Left ventricle myocardium inferior (tissue), 1 donor: ENCODE data around the gene PLP1. TPM values are rescaled to one million over a fixed set of nuclear protein-coding genes. Genes with fewer than 3 reads are reported as not detected.
"Not testable (repeated sequence)": the region's sequence is repeated elsewhere in the genome, so short reads cannot be mapped to it uniquely, and the experiment has no call there.

Experiments used
- DNase-seq: peaks from one replicate; pipeline ENCODE4 v3.0.0-alpha.2; 2020
- H3K27ac ChIP-seq: fragments of 200-600 bp; replicated peaks from 2 replicates; pipeline ENCODE4 v1.8.0; 2021
- H3K27me3 ChIP-seq: fragments of 200-600 bp; 2 replicates; pipeline ENCODE4 v1.8.0; 2021; ENCODE audit warnings: low read depth
- H3K36me3 ChIP-seq: fragments of 200-600 bp; 2 replicates; pipeline ENCODE4 v1.8.0; 2021
- H3K4me1 ChIP-seq: fragments of 200-600 bp; 2 replicates; pipeline ENCODE4 v1.8.0; 2021
- H3K4me3 ChIP-seq: fragments of 200-600 bp; 2 replicates; pipeline ENCODE4 v1.8.0; 2021; ENCODE audit warnings: mild to moderate bottlenecking, moderate library complexity
- H3K9me3 ChIP-seq: fragments of 200-600 bp; replicated peaks from 2 replicates; pipeline ENCODE4 v1.8.0; 2021
- intact Hi-C: fragments of 100-400 bp; cut with micrococcal nuclease; formaldehyde crosslinking; loops from one replicate; pipeline ENCODE4 v1.11.0; 2022
- total RNA-seq: library from RNA; stranded (reverse); fragmentation: NEBNext Ultra II Directional; extraction: Animal tissue kit (Norgen Biotek cat#: 25700); gene quantifications from one replicate; pipeline ENCODE4 v1.2.1, GENCODE V29; 2021
- TF ChIP-seq, protein P1 (sequence below): fragments of 200-600 bp; IDR thresholded peaks from 2 replicates; pipeline ENCODE4 v1.8.0; 2021; ENCODE audit warnings: antibody characterized with exemption, mild to moderate bottlenecking, borderline replicate concordance
- donor health status: DM: no; HTN: yes; CAD: no; lungs with severe emphysema.

The PLP1 gene
- total RNA-seq, 1 donor from 2014 or later: 7.0 TPM

- H3K4me3 ChIP-seq: no peak overlapping the region
- no peaks in the 10 kb centered on the region for H3K27me3 ChIP-seq
- no peaks in the 10 kb centered on the region for H3K9me3 ChIP-seq
- no peak overlapping the region for H3K27ac ChIP-seq
- no peaks in the 10 kb centered on the region for H3K36me3 ChIP-seq
- no peak for DNase-seq
- TF ChIP-seq, protein P1, sequence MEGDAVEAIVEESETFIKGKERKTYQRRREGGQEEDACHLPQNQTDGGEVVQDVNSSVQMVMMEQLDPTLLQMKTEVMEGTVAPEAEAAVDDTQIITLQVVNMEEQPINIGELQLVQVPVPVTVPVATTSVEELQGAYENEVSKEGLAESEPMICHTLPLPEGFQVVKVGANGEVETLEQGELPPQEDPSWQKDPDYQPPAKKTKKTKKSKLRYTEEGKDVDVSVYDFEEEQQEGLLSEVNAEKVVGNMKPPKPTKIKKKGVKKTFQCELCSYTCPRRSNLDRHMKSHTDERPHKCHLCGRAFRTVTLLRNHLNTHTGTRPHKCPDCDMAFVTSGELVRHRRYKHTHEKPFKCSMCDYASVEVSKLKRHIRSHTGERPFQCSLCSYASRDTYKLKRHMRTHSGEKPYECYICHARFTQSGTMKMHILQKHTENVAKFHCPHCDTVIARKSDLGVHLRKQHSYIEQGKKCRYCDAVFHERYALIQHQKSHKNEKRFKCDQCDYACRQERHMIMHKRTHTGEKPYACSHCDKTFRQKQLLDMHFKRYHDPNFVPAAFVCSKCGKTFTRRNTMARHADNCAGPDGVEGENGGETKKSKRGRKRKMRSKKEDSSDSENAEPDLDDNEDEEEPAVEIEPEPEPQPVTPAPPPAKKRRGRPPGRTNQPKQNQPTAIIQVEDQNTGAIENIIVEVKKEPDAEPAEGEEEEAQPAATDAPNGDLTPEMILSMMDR: no peak
- intact Hi-C loops: no loop called here
- H3K4me1 ChIP-seq: no peaks in the 10 kb centered on the region
Observed at GRCh38 chrX:103747163-103747562, 29.5 kb upstream of the PLP1 start.

DNA sequence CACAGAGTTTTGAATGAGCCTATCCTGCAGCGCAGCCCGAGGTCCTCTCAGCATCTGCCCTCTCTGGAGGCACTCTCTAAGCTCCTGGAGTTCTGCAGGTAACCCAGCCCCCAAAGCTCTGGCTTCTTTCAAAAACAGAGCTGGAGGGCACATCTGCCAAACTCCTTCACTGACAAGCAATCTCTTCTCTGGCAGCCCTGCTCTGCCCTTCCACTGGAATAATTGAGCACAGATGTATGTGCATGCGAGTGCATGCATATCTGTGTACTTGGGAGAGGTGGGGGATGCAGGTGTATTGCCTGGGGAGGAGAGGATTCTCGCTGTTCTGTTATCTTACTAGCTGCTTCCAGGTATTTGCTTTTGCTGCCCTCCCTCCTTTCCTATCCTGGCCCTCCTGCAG lies 22.2 kb upstream of the PLP1 start:
- H3K36me3 ChIP-seq: no peaks in the 10 kb centered on the region
- H3K9me3 ChIP-seq: no peaks in the 10 kb centered on the region
- no peak overlapping the region for H3K4me3 ChIP-seq
- H3K27ac ChIP-seq: no peak overlapping the region
- H3K4me1 ChIP-seq: no peaks in the 10 kb centered on the region
- DNase-seq: no peak
- no peaks in the 10 kb centered on the region for H3K27me3 ChIP-seq
- intact Hi-C loops: no loop called here
- TF ChIP-seq, protein P1: no peak

DNA sequence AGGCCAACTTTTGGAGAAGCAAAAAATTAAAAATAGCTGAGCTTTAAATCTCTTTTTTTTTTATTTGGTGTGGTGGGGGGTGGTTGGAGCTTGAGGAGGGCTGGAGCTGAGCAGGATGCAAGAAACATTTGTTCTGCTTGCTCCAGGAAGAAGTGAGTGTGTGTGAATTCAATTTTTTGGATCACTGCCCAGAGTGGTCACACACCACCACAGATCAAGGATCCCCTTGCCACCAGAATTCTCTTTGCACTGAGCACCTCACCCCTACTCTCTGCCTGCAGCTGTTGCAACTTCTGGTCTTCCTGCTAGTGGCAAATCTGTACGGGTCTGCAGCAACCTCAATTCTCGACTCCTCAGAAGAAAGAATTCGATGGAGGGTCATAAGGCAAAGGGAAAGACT lies 19.9 kb upstream of the PLP1 start:
- H3K27ac ChIP-seq: no peak overlapping the region
- no peaks in the 10 kb centered on the region for H3K4me1 ChIP-seq
- DNase-seq: no peak
- H3K4me3 ChIP-seq: no peak overlapping the region
- H3K36me3 ChIP-seq: no peaks in the 10 kb centered on the region
- intact Hi-C loops: no loop called here
- H3K27me3 ChIP-seq: no peaks in the 10 kb centered on the region
- TF ChIP-seq, protein P1: no peak
- H3K9me3 ChIP-seq: no peaks in the 10 kb centered on the region

DNA sequence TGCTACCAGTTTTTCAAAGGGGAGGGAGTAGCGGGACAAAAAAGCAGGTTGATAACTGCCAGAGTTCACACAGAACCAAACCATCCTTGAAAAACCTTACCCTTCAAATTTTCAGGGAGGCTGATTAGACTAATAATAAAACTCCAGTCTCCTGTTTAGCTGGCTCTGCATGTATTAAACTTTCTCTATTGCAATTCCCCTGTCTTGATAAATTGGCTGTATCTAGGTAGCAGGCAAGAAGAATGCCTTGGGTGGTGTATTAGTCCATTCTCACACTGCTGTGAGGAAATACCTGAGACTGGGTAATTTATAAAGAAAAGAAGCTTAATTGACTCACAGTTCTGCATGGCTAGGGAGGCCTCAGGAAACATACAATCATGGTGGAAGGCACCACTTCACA lies 18.1 kb upstream of the PLP1 start:
- intact Hi-C loops: no loop called here
- no peaks in the 10 kb centered on the region for H3K27me3 ChIP-seq
- DNase-seq: no peak
- H3K4me1 ChIP-seq: no peaks in the 10 kb centered on the region
- H3K4me3 ChIP-seq: no peak overlapping the region
- H3K27ac ChIP-seq: no peak overlapping the region
- no peaks in the 10 kb centered on the region for H3K9me3 ChIP-seq
- TF ChIP-seq, protein P1: no peak
- H3K36me3 ChIP-seq: no peaks in the 10 kb centered on the region

GRCh38 chrX:103763541-103763940 lies 13.1 kb upstream of the PLP1 start:
- H3K4me3 ChIP-seq, H3K4me1 ChIP-seq, H3K9me3 ChIP-seq, H3K27ac ChIP-seq, intact Hi-C loops, DNase-seq, H3K27me3 ChIP-seq, H3K36me3 ChIP-seq: not testable (repeated sequence)

DNA sequence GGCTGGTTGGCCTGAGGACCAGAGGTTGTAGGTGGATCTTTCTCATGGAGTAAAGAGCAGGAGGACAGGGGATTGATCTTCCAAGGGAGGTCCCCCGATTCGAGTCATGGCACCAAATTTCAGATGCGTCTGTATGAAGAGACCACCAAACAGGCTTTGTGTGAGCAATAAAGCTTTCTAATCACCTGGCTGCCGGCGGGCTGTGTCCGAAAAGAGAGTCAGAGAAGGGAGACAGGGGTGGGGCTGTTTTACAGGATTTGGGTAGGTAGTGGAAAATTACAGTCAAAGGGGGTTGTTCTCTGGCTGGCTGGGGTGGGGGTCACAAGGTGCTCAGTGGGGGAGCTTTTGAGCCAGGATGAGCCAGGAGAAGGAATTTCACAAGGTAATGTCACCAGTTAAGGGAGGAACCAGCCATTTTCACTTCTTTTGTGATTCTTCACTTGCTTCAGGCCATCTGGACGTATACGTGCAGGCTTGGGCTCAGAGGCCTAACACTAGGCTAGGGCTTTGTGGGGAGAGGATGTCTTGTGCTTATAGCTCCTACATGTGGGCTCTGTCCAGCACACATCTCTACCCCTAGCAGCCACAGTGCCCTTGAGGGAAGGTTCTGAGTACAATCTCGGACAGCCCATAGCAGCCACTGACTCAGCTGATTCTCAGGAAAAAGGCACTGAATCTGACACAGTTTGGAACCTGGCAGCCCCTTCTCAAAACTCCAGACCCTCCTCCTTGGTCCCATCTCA lies 9.7 kb upstream of the PLP1 start:
- H3K4me3 ChIP-seq, H3K36me3 ChIP-seq, intact Hi-C loops, H3K27ac ChIP-seq, H3K4me1 ChIP-seq, H3K27me3 ChIP-seq, DNase-seq, H3K9me3 ChIP-seq: not testable (repeated sequence)
